D721Med (cell line): Measurements from ENCODE around the gene GABRG3.

Experiments used
- DNase-seq: peaks from one replicate; pipeline ENCODE4 v3.0.0; 2011; ENCODE audit warnings: low spot score; ENCODE audit not compliant: insufficient read length
- FAIRE-seq: peaks from 2 replicates; lab custom pipeline; 2011; peaks lifted over from hg19 to GRCh38; lab: Jason Lieb, UNC
- CTCF ChIP-seq: IDR thresholded peaks from 2 replicates; pipeline ENCODE4 v1.5.1; 2012; ENCODE audit warnings: mild to moderate bottlenecking, control low read depth; ENCODE audit not compliant: insufficient read depth; ENCODE audit errors: missing control alignments

Gene GABRG3

GRCh38 chr15:27244047-27244446, 273.1 kb downstream of the GABRG3 start:
- TF ChIP-seq CTCF, result no peak
- no peak for DNase-seq
- no peak for FAIRE-seq

- no peak for TF ChIP-seq CTCF
- DNase-seq (no peak), FAIRE-seq (no peak)
These were observed 277.3 kb downstream of the GABRG3 start for GRCh38 chr15:27248251-27248650.

- FAIRE-seq (no peak), DNase-seq (no peak)
- no peak for TF ChIP-seq CTCF
These were observed 278.2 kb downstream of the GABRG3 start for GRCh38 chr15:27249046-27249759.

GRCh38 chr15:27249760-27250109, 278.8 kb downstream of the GABRG3 start:
- no peak for FAIRE-seq
- no peak for TF ChIP-seq CTCF

GRCh38 chr15:27250223-27250622, 279.2 kb downstream of the GABRG3 start:
- FAIRE-seq (no peak), DNase-seq (no peak)
- TF ChIP-seq CTCF, result no peak

More at GRCh38 chr15:27249760-27250109, 278.8 kb downstream of the GABRG3 start:
- no peak for DNase-seq

GRCh38 chr15:27254055-27254454, 283.1 kb downstream of the GABRG3 start:
- FAIRE-seq (no peak), DNase-seq (no peak)
- no peak for TF ChIP-seq CTCF

GRCh38 chr15:27254801-27255200, 283.8 kb downstream of the GABRG3 start:
- TF ChIP-seq CTCF, result no peak
- FAIRE-seq (no peak), DNase-seq (no peak)
